Astrocyte of the cerebellum (primary cell): ENCODE results near the gene ABAT.

Experiments
- DNase-seq: peaks from one replicate; pipeline ENCODE4 v3.0.0-alpha.2; 2011; ENCODE audit warnings: low read depth
- H3K4me3 ChIP-seq: 2 replicates; pipeline ENCODE4 v1.5.1; 2011; ENCODE audit warnings: mild to moderate bottlenecking, low read depth, low read length, moderate library complexity
- in situ Hi-C: cut with HindIII; loops from 2 replicates; pipeline ENCODE4 v1.10.0; 2017; ENCODE audit warnings: low sequenced_read_pairs
- TF ChIP-seq, protein P1 (sequence below): IDR thresholded peaks from 2 replicates; pipeline ENCODE4 v1.5.1; 2012; ENCODE audit warnings: low read length, low read depth, moderate library complexity, mild to moderate bottlenecking; ENCODE audit errors: missing control alignments

The ABAT gene

DNA sequence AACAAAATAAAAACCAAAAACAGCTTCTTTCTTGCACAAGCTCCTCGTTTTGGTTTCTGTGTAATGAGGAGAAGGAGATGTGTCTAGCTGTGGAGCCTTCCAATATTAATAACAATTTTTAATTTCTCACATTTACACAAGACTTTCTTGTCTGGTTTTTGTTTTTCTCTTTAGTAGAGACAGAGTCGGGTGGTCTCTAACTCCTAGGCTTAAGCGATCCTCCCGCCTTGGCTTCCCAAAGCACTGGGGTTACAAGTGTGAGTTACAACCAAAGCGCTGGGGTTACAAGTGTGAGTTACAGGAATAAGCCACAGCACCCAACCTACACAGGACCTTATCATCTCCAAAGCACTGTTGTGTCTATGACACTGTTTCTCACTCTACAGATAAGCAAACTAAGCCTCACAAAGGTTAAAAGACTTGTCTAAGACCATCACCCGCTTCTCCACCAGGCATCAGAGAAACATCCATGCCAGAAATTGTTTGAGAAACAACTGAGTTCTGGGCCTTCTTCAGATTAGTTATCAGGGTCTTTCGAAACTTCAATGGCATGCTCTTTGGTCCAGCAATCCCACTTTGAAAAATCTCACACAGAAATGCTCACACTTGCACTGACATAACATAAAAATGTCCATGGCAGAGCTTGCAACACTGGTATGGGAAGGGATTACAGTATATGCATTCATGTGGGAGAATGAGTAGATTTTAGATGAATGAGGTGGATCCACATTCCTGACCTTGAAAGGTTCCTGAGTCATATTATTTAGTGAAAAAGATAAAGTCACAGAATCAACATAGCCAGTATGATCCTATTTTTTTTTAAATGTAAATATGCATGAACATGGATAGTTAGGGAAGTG is 3.9 kb downstream of the ABAT start:
- TF ChIP-seq, protein P1, sequence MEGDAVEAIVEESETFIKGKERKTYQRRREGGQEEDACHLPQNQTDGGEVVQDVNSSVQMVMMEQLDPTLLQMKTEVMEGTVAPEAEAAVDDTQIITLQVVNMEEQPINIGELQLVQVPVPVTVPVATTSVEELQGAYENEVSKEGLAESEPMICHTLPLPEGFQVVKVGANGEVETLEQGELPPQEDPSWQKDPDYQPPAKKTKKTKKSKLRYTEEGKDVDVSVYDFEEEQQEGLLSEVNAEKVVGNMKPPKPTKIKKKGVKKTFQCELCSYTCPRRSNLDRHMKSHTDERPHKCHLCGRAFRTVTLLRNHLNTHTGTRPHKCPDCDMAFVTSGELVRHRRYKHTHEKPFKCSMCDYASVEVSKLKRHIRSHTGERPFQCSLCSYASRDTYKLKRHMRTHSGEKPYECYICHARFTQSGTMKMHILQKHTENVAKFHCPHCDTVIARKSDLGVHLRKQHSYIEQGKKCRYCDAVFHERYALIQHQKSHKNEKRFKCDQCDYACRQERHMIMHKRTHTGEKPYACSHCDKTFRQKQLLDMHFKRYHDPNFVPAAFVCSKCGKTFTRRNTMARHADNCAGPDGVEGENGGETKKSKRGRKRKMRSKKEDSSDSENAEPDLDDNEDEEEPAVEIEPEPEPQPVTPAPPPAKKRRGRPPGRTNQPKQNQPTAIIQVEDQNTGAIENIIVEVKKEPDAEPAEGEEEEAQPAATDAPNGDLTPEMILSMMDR: no peak
- no peak overlapping the region for H3K4me3 ChIP-seq
- in situ Hi-C loops: no loop called here
- no peak for DNase-seq

DNA sequence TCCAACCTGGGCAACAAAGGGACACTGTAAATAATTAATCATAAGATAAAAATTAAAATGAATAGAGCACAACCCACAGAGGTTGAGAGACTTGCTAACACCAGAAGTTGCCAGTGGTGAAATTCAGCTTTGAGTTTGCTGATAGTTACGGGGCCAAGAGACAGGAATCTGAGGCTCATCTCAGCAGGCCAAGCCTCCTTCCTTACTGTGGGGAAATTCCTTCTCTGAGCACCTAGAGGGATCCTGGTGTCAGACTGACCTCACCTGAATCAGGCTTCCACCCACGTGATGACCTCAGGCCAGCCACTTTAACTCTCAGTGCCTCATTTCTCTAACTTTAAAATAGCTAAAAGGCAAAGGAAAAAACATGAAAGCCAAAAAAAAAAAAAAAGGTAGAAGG is 4.7 kb downstream of the ABAT start:
- in situ Hi-C loops: no loop called here
- TF ChIP-seq, protein P1: no peak
- no peak for DNase-seq
- no peak overlapping the region for H3K4me3 ChIP-seq

DNA sequence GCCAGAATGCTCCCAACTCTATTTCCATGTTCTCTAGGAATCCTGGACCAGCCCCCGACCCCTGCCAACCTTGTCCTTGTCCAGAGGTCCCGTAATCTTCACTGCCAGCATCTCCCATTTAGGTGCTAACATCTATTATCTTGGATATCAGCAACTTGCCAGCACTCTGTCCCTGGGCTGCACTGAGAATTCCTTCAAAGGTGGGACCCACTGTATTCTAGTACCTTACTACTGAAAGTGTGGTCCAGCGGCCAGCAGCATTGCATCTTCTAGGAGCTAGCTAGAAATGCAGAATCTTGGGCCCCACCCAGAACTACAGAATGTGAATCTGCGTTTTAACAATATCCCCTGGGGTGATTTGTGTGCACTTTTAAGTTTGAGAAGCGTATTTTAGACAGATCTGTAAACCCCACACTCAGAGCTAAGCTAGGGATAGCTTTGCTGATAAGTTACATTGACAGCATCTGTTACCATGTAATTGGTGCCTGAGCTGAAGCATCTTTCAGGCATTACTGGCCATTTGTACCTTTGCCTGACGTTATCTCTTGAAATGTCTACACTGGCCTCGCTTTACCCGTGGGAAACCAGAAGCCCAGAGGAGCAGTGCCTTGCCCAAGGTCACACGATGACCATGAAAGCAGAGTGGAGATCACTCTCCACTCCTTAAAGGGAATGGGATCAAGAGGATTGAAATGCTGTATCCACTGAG is 8.3 kb downstream of the ABAT start:
- in situ Hi-C loops: no loop called here
- no peak for DNase-seq
- TF ChIP-seq, protein P1: no peak

DNA sequence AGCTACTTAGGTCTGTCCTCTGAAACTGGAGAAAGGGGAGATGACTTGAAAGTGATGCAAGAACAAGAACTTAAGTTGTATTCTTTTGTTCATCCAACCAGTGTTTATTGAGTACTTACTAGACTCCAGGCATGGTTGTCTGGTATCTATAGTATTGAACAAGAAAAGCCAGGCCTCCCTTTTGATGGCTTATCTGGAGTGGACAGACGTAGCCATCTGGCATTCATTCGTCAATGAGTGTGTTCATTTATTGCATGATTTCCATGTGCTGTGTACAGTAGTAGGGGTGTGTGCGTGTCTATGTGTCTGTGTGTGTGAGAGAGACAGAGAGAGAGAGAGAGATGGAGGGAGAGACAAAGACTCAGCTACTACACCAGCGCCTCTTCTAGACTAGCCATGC is 9.2 kb downstream of the ABAT start:
- in situ Hi-C loops: no loop called here
- H3K4me3 ChIP-seq: no peak overlapping the region
- DNase-seq: no peak
- TF ChIP-seq, protein P1: no peak

More for the DNA sequence above, 8.3 kb downstream of the ABAT start:
- H3K4me3 ChIP-seq: no peak overlapping the region

DNA sequence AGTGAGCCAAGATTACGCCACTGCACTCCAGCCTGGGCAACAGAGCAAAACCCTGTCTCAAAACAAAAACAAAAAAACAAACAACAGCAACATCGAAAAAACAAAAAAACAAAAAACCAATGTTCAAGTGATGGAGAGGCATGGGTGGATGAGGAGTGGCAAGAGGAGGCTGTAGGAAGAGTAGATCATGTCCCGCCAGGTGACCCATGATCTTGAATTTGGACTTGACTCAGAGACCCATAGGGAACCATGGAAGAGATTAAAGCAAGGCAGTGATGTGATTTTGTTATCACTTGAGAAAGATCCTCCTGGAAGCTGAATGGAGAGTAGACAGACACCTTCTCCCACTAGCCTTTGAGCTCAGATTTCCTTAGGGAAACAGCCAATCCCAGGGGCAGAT is 11.2 kb downstream of the ABAT start:
- H3K4me3 ChIP-seq: no peak overlapping the region
- TF ChIP-seq, protein P1: no peak
- in situ Hi-C loops: no loop called here
- DNase-seq: no peak

DNA sequence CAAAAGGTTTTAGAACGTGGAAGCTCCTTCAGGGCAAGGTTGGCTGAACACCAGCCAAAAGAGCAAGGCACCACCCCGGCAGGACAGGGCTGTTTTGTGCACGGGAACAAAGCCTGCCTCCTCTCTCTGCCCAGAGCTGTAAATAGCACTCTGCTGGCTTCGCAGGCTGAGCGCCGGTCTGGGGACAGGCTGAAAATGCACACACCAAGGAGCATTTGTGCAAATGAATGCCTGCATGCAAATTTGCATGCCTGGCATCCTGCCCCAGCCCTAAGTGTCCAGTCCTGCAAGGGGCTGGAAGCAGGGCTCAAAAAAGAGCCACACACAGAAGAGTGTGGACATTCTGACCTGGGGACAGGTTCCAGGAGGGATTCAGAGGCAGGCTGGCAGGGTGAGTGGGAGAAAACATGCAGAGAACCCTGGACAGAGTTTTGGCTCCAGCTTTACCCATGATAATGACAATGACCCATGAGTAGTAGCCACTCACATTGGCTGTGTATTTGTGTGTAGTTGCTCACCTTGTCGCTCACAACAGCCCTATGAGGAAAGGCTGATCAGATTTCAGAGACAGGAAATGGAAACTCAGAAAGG is 11.7 kb downstream of the ABAT start:
- TF ChIP-seq, protein P1: no peak
- in situ Hi-C loops: no loop called here
- DNase-seq: no peak
- no peak overlapping the region for H3K4me3 ChIP-seq
